GM03348 (cell line): ENCODE data around the gene MBOAT7.

Experiments
- DNase-seq: peaks from one replicate; pipeline ENCODE4 v3.0.0; 2012; ENCODE audit warnings: low spot score

MBOAT7 gene

GRCh38 chr19:54162241-54162805, 27.1 kb downstream of the MBOAT7 start:
- peak; percentile 91 for DNase-seq

- no peak for DNase-seq
Observed at GRCh38 chr19:54160854-54161253, 28.5 kb downstream of the MBOAT7 start.

GRCh38 chr19:54160182-54160811, 29.1 kb downstream of the MBOAT7 start:
- DNase-seq, result peak; percentile 11

GRCh38 chr19:54159352-54160181, 29.8 kb downstream of the MBOAT7 start, which contains the start of gene LENG1:
Gene LENG1, minus strand, starts transcription at chr19:54159721. Its CDS starts 26 bp downstream, at chr19:54159695.
- DNase-seq, result peak; percentile 98

- DNase-seq, result peak; percentile 47
Observed at GRCh38 chr19:54158812-54159351, 30.5 kb downstream of the MBOAT7 start.

- no peak for DNase-seq
Observed at GRCh38 chr19:54156953-54157352, 32.4 kb downstream of the MBOAT7 start.

- DNase-seq, result no peak
Observed at GRCh38 chr19:54156490-54156889, 32.9 kb downstream of the MBOAT7 start.

- DNase-seq, result no peak
Observed at GRCh38 chr19:54155694-54156093, 33.7 kb downstream of the MBOAT7 start.

GRCh38 chr19:54154603-54155345, 34.6 kb downstream of the MBOAT7 start:
- peak; percentile 27 for DNase-seq

GRCh38 chr19:54153731-54154326, 35.6 kb downstream of the MBOAT7 start:
- DNase-seq, result no peak

- DNase-seq, result no peak
Observed at GRCh38 chr19:54152878-54153524, 36.4 kb downstream of the MBOAT7 start.

GRCh38 chr19:54152267-54152666, 37.1 kb downstream of the MBOAT7 start:
- no peak for DNase-seq

- no peak for DNase-seq
Observed at GRCh38 chr19:54151362-54152035, 37.9 kb downstream of the MBOAT7 start.

GRCh38 chr19:54149021-54149812, 40.2 kb downstream of the MBOAT7 start:
- no peak for DNase-seq

GRCh38 chr19:54148158-54148557, 41.2 kb downstream of the MBOAT7 start:
- no peak for DNase-seq

GRCh38 chr19:54147676-54148075, 41.7 kb downstream of the MBOAT7 start:
- no peak for DNase-seq

GRCh38 chr19:54145541-54146158, 43.7 kb downstream of the MBOAT7 start:
- no peak for DNase-seq

GRCh38 chr19:54142166-54142780, 47.1 kb downstream of the MBOAT7 start:
- DNase-seq, result no peak

- peak; percentile 50 for DNase-seq
Observed at GRCh38 chr19:54141356-54141755, 48.0 kb downstream of the MBOAT7 start.
